Fibroblast of the aortic adventitia (primary cell): ENCODE results near the gene KICS2. TPM values are rescaled to one million over a fixed set of nuclear protein-coding genes. Genes with fewer than 3 reads are reported as not detected.
"Not testable (repeated sequence)": the region's sequence is repeated elsewhere in the genome, so short reads cannot be mapped to it uniquely, and the experiment has no call there.

ENCODE experiments used
- DNase-seq: peaks from one replicate; pipeline ENCODE4 v3.0.0-alpha.2; 2010; ENCODE audit warnings: low read depth
- H3K4me3 ChIP-seq: 2 replicates; pipeline ENCODE4 v1.5.1; 2011; ENCODE audit warnings: low read depth, mild to moderate bottlenecking, control low read depth, low read length, moderate library complexity
- CTCF ChIP-seq: IDR thresholded peaks from 2 replicates; pipeline ENCODE4 v1.5.1; 2011; ENCODE audit warnings: mild to moderate bottlenecking, low read length, control low read depth, inconsistent platforms; ENCODE audit not compliant: insufficient read depth
- total RNA-seq: library from RNA; depleted of rRNA; stranded (reverse); fragments of >200 nt; gene quantifications from 2 replicates; pipeline ENCODE4 v1.2.3, GENCODE V29; 2012; ENCODE audit warnings: low replicate concordance

The KICS2 gene
- total RNA-seq, 1 donor: 9.0 TPM

- TF ChIP-seq CTCF: no peak
- no peak overlapping the region for H3K4me3 ChIP-seq
- no peak for DNase-seq
Measured at GRCh38 chr12:64205542-64205941, 16.6 kb downstream of the KICS2 start.

GRCh38 chr12:64203775-64204174 is 18.3 kb downstream of the KICS2 start:
- no peak for TF ChIP-seq CTCF
- no peak overlapping the region for H3K4me3 ChIP-seq
- no peak for DNase-seq

- no peak for TF ChIP-seq CTCF
- DNase-seq: no peak
- H3K4me3 ChIP-seq: no peak overlapping the region
Measured at GRCh38 chr12:64203036-64203435, 19.1 kb downstream of the KICS2 start.

GRCh38 chr12:64195841-64196240 is 26.3 kb downstream of the KICS2 start:
- H3K4me3 ChIP-seq, DNase-seq: not testable (repeated sequence)

GRCh38 chr12:64194333-64195149 is 27.6 kb downstream of the KICS2 start:
- no peak overlapping the region for H3K4me3 ChIP-seq
- peak; percentile 71 for DNase-seq
- no peak for TF ChIP-seq CTCF

- H3K4me3 ChIP-seq: no peak overlapping the region
- no peak for TF ChIP-seq CTCF
Measured at GRCh38 chr12:64193931-64194330, 28.2 kb downstream of the KICS2 start.

GRCh38 chr12:64192644-64193444 is 29.3 kb downstream of the KICS2 start:
- no peak for TF ChIP-seq CTCF
- no peak overlapping the region for H3K4me3 ChIP-seq
- DNase-seq: no peak

More at GRCh38 chr12:64193931-64194330, 28.2 kb downstream of the KICS2 start:
- no peak for DNase-seq
